A673 (cell line): ENCODE data around the gene MRPL34.

Experiments used
- EZH2 ChIP-seq: fragments of 200-600 bp; sonication (generic); IDR thresholded peaks from 2 replicates; pipeline ENCODE4 v1.6.1; 2017; ENCODE audit warnings: borderline replicate concordance, low read depth, mild to moderate bottlenecking, mixed read lengths, antibody characterized with exemption, low read length; ENCODE audit not compliant: poor library complexity, severe bottlenecking
- TF ChIP-seq, protein P1 (sequence below): fragments of 300-800, 200-600 bp; sonication (generic); conservative IDR thresholded peaks from 2 replicates; pipeline ENCODE4 v1.5.1; 2017; ENCODE audit warnings: low read depth, mild to moderate bottlenecking, antibody characterized with exemption, low read length, moderate library complexity, mixed read lengths

GRCh38 chr19:17309965-17310461 lies 4.3 kb downstream of the MRPL34 start:
- TF ChIP-seq, protein P1, sequence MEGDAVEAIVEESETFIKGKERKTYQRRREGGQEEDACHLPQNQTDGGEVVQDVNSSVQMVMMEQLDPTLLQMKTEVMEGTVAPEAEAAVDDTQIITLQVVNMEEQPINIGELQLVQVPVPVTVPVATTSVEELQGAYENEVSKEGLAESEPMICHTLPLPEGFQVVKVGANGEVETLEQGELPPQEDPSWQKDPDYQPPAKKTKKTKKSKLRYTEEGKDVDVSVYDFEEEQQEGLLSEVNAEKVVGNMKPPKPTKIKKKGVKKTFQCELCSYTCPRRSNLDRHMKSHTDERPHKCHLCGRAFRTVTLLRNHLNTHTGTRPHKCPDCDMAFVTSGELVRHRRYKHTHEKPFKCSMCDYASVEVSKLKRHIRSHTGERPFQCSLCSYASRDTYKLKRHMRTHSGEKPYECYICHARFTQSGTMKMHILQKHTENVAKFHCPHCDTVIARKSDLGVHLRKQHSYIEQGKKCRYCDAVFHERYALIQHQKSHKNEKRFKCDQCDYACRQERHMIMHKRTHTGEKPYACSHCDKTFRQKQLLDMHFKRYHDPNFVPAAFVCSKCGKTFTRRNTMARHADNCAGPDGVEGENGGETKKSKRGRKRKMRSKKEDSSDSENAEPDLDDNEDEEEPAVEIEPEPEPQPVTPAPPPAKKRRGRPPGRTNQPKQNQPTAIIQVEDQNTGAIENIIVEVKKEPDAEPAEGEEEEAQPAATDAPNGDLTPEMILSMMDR = no peak
- no peak for TF ChIP-seq EZH2
